NCI-H187 treated with DMSO at 0.1 percent for 48 hours (cell line): ENCODE data around the gene S1PR4.
"Not testable (repeated sequence)": the region's sequence is repeated elsewhere in the genome, so short reads cannot be mapped to it uniquely, and the experiment has no call there.

Experiments
- DNase-seq: peaks from one replicate; lab custom pipeline; 2025; lab: John Stamatoyannopoulos, UW

S1PR4 gene

DNA sequence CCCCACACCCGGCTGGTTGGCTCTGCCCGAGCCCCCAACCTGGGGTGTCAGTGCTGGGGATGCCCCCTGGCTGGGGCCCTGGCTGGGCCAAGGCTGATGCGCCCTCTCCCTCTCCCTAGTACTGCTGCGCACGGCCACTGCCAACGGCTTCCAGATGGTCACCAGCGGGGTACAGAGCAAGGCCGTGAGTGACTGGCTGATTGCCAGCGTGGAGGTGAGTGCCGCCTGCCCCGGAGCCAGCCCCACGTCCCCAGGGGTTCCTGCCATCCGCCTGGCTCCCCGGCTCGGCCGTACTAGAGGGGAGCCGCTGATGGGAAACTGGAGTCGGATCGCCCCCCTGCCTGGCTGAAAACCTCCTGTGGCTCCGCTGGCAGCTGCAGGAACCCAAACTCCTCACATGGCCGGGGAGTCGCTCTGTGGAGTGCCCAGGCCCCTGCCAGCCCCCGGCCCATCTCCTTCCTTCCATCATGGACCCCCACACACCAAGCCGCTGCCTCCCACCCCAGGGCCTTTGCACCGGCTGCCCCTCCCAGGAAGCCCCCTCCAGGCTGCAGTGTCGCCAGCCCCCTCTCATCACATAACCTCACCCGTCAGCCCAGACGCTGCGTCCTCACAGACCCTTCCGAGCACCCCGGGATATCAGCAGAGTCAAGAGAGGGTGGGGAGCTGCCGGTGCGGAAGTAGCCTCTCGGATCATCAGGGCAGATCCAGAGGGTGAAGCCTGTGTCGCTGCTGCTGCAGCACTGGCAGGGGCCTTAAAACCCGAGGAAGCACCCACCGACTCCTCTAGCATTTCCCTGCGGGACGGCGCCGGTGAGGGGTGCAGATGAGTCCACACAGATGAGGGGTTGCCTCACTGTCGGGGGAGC is 17.7 kb downstream of the S1PR4 start:
- no peak for DNase-seq

DNA sequence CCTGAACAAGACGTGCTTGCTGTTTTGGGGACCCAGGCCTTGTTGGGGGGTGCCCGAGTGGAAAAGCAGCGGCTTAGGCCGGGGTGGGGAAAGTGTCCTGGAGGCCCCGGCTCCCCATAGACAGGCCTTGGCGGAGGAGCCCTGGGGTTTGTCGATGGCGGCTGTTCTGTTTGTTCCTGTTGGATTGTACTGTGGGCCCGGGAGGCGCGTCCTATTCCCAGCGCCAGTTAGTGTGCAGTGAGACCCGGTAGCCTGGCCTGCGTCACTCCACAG is 18.3 kb downstream of the S1PR4 start:
- DNase-seq, result no peak

DNA sequence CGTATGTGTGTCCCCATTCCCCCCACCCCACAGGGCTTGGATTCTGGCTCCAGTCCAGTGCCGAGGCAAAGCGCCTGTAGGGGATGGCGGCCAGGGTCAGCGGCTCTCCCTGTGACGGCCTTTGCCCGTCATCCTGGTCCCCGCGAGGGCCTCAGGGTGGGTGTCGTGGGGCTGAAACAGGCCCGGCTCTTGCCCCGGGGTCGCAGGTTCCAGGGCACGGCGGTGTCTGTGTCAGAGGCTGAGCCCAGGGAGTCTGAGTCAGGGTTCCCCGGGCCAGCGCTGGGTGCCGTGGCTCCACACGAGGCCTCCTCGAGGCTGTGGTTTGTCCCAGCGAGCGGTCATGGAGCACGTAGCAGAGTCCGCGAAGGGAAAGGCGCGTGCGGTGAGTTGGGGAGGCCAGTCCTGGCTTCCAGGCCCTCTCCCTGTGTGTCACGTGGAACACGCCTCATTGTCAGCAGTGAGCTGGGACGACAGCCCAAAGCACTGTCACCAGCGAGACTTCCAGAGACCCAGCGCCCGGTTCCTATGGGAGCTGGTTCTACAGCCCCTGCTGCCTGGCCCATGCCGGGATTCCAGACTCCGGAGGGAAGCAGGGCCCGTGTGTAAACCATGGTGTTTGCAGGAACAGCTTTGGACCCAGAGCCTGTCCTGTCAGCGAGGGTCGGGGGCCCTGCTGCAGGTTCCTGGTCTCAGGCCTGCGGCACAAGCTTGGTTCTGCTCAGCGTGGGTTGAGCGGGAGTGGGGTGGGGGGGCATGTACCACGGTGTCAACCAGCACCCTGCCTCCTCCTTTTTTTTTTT is 20.5 kb downstream of the S1PR4 start:
- DNase-seq, result no peak

DNA sequence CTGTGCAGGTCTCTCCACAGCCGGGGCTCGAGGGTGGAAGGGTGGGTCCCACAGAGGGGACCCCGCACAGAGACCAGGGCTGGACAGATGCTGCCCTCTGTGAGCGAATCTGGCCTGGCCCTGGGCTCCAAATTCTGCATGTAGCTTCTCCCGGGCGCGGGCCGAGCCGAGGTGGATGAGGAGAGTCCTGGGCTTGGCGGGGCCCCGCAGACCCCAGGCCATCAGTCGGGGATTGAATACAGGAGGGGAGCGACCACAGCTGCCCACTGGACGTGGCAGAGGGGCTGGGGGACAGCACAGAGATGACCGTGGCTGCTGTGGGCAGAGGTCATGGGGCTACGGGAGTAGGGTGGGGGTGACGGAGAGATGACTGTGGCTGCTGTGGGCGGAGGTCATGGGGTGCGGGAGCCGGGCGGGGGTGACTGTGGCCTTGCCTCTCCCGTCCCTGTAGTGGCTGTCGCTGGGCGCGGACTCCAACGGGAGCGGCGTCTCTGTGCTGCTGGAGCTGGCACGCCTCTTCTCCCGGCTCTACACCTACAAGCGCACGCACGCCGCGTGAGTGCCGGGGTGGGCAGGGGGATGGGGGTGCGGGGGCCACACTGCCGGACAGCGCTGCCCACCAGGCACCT is 22.6 kb downstream of the S1PR4 start:
- DNase-seq, result no peak

DNA sequence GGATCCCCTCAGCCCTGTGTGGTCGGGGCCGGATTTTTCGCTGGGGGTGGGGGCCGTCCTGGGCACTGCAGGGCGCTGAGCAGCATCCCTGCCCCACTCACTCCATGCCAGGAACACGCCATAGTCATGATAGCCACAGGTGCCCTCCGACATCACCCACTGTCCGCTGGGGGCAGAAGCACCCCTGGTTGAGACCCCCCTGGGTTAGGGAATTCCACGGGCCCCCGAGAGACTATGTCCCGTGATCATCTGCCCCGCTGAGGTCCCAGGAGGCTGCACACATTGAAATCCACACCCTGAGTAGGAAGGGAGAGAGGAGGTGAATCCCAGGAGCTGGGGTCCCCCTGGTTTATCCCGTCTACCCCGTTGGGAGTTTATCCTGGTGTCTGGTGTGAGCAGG is 23.3 kb downstream of the S1PR4 start:
- no peak for DNase-seq

DNA sequence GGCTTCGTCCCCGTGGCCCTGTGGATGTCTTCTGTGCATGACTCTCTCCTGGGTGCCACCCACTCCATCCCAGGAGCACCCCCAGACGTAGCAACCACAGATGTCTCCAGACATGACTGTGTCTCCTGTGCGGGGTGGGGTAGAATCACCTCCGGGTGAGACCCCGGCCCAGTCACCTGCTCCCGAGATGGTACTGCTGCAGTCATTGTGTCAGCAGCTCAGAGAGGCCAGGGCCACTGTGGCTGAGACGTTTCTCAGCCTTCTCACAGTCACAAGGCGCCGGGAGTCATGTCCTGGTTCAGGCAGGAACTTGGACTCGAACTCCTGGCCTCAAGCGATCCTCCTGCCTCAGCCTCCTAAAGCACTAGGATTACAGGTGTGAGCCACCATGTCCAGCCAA is 23.8 kb downstream of the S1PR4 start:
- DNase-seq, result no peak

DNA sequence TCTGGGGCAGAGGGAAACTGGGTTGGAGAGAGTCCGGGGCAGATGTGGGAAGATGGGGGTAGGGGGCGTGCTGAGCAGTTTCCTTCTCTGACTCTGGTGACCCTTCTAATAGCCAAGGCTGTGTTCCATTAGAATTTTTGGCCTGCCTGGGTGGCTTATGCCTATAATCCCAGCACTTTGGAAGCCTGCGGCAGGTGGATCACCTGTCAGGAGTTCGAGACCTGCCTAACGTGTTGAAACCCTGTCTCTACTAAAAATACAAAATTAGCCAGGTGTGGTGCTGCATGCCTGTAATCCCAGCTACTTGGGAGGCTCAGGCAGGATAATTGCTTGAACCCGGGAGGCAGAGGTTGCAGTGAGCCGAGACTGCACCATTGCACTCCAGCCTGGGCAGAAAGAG is 24.3 kb downstream of the S1PR4 start:
- DNase-seq, result not testable (repeated sequence)

DNA sequence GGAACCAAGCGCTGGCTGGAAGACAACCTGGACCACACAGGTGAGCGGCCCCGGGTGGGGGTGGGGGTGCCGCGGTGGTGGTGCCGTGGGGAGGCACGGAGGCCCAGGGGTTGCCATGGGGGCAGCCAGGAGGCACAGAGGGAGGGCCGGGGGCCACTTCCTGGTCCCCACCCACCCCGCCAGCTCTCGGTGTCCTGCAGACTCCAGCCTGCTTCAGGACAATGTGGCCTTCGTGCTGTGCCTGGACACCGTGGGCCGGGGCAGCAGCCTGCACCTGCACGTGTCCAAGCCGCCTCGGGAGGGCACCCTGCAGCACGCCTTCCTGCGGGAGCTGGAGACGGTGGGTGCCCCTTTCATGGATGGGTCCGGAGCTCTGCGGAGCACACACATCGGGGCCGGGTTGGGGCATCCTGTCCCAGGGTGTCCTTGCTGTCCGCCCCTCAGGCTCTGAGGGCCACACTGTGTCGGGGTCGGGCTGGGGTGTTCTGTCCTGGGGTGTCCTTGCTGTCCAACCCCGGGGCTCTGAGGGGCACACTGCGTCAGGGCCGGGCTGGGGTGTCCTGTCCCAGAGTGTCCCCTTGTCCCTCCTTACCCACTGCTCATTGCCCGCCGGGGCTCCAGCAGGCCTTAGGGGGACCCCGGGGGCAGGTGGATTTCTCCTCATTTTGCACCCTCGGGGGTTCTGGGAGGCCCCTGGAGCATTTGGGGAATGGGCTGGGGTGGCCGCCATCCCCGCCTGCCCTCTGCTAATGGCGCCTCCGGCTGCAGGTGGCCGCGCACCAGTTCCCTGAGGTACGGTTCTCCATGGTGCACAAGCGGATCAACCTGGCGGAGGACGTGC is 25.5 kb downstream of the S1PR4 start:
- no peak for DNase-seq

DNA sequence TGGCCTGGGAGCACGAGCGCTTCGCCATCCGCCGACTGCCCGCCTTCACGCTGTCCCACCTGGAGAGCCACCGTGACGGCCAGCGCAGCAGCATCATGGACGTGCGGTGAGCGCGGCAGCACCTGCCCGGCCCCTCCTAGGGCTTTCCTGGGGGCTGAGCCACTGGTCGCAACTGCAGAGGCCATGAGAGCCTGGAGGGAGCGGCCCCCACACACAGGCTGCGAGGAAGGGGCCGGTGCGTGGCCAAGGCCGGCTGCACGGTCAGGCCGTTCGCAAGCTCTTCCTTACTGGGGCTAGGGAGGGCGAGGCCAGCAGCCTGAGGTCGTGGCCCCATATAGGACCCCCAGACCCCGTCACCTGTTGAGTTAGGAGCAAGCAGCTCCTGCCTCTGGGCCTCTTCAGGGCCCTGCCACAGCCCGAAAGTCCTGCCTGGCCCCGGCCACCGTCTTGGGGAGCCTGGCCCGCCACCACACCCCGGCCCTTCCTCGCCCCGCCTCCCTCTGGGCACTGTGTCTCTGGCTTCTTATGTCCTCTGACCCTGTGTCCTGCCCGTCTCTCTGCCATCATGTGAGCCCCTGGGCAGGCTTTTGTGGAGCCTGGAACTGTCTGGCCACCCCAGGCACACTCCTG is 26.2 kb downstream of the S1PR4 start:
- no peak for DNase-seq

DNA sequence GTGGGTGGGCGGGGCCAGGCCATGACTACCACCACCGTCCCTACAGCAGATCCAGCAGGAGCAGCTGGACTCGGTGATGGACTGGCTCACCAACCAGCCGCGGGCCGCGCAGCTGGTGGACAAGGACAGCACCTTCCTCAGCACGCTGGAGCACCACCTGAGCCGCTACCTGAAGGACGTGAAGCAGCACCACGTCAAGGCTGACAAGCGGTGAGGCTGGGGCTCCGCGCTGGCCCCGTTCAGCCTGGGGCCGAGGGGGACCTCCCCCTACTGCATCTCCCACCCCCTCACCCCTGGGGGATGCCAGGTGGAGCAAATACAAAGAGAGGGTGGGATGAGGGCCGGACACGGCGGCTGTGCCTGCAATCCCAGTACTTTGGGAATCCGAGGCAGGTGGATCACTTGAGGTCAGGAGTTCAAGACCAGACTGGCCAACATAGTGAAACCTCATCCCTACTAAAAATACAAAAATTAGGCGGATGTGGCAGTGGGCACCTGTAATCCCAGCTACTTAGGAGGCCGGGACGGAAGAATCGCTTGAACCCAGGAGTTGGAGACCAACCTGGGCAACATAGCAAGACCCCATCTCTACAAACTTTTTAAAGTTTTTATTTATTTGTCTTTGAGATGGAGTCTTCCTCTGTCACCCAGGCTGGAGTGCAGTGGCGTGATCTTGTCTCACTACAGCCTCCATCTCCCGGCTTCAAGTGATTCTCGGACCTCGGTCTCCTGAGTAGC is 27.8 kb downstream of the S1PR4 start:
- DNase-seq, result no peak

DNA sequence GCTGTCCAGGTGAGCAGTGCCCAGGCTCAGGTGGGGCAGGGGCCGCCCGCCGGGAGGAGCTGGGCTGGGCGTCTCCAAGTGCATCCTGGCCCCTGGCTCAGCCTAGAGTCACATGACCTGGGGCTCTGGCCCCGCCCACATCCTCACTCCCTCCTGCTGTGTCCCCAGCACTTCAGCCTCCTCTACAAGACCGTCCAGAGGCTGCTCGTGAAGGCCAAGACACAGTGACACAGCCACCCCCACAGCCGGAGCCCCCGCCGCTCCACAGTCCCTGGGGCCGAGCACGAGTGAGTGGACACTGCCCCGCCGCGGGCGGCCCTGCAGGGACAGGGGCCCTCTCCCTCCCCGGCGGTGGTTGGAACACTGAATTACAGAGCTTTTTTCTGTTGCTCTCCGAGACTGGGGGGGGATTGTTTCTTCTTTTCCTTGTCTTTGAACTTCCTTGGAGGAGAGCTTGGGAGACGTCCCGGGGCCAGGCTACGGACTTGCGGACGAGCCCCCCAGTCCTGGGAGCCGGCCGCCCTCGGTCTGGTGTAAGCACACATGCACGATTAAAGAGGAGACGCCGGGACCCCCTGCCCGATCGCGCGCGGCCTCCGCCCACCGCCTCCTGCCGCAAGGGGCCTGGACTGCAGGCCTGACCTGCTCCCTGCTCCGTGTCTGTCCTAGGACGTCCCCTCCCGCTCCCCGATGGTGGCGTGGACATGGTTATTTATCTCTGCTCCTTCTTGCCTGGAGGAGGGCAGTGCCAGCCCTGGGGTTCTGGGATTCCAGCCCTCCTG is 29.1 kb downstream of the S1PR4 start:
- no peak for DNase-seq

DNA sequence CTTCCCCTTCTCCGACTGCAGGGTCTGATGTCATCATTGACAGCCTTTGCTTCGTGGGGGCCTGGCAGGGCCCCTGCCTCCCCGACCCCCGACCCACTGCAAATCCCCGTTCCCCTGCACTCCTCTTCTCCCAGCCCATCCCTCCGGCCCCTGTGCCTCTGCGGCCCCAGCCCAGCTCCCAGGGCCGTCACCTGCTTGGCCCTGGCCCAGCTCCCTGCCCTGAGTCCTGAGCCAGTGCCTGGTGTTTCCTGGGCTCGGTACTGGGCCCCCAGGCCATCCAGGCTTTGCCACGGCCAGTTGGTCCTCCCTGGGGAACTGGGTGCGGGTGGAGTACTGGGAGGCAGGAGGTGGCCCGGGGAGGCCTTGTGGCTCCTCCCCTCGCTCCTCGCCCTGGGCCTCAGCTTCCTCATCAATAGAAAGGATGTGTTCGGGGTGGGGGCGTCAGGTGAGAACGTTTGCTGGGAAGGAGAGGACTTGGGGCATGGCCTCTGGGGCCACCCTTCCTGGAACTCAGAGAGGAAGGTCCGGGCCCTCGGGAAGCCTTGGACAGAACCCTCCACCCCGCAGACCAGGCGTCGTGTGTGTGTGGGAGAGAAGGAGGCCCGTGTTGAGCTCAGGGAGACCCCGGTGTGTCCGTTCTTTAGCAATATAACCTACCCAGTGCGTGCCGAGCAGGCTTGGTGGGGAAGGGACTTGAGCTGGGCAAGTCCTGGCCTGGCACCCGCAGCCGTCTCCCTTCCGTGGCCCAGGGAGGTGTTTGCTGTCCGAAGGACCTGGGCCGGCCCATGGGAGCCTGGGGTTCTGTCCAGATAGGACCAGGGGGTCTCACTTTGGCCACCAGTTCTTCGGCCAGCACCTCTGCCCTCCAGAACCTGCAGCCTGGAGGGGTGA is 30.0 kb downstream of the S1PR4 start:
- no peak for DNase-seq

DNA sequence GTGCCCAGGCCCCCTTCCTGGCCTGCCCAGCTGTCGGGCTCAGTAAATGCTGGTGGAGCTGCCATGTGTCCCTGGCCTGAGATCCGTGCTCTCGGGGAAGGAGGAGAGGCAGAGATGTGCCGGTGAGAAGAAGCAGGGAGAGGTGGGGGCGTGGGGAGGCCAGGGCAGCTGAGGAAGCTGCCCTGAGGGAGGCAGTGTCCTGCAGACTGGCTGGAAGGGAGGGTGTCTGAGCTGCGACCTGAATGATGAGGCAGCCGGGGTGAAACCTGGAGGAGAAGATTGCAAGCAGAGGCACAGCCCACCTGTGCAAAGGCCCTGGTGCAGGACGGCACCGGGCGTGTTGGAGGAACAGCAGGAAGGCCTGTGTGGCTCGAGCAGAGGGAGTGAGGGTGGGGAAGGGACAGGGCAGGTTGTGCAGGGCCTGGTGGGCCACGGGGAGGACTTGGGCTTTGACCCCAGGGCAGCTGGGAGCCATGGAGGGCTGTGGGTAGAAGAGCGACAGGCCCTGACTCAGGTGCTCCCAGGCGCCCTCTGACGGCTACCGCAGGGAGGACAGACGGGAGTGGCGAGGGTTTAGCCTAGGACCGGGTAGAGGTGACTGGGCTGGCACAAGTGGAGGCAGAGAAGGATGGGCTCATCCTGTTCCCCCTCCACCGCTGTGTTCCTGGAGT is 31.9 kb downstream of the S1PR4 start:
- DNase-seq, result no peak

DNA sequence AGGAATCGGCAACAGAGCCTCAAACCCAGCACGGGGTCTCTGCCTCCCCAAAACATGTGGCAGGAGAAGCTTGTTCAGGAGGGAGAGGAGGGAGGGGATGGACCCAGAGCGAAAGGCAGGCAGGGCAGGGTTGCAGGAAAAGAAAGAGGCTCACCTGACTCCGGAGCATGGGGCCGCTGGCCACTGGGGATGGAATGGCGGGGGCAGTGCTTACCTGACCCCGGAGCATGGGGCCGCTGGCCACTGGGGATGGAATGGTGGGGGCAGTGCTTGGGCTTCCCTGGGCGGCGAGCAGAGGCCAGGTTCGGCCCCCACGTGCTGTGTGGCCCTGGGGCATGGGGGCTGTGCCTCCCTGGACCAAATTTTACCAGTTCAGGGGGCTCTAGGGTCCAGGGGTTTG is 32.6 kb downstream of the S1PR4 start:
- no peak for DNase-seq

DNA sequence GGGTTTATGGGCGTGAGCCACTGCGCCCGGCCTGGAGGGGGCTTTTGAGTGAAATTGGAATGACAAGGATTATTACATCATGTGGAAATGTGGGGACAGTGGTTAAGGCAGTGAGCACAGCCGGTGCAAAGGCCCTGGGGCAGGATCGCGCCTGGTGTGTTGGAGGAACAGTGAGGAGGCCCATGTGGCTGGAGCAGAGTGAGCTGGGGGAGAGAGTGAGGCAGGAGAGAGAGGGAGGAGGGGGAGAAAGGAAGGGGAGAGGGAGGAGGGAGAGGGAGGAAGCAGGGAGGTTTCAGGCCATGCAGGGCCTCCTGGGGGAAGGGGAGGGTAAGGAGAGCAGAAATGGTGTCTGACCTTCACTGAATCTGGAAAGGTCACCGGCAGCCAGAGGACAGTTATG is 34.6 kb downstream of the S1PR4 start:
- DNase-seq, result no peak

DNA sequence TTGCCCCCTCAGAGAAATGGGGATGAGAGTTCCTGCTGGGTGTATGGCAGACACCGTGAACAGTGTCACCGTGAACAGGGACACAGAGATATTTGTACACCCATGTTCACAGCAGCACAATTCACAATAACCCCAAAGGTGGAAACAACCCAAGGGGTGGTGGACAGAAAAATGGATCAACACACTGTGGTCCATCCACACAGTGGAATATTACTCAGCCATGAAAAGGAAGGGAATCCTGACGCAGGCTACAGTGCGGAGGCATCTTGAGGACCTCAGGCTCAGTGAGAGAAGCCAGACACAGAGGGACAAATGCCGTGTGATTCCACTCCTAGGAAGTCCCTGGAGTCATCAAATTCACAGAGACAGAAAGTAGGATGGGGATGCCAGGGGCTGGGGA is 38.3 kb downstream of the S1PR4 start:
- DNase-seq, result no peak

DNA sequence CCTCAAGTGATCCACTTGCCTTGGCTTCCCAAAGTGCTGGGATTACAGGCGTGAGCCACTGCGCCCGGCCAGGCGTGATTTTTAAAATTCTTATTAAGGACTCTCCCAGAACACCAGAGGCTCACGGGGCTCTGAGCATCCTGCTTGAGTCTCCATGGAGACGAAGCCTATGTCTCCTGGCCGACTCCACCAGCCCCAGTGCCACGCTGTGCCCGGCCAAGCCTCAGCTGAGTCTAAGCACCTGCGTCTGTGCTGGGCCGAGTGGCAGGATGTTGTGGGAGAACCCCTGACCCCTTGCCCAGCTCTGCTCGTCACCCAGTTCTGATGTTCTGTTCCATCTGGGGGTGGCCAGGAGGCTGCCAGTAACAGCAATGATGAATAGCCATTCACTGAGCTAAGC is 42.0 kb downstream of the S1PR4 start:
- no peak for DNase-seq

DNA sequence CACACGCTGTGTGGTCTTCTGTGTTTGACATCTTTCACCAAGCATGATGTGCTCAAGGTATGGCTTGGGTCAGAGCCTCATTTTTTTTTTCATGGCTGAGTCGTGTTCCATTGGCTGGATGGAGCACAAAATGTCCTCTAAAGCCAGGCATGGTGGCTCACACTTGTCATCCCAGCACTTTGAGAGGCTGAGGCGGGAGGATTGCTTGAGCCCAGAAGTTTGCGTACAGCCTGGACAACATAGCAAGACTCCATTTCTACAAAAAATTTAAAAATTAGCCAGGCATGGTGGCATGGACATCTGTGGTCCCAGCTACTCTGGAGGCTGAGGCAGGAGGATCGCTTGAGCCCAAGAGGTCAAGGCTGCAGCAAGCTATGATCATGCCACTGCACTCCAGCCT is 43.0 kb downstream of the S1PR4 start:
- DNase-seq, result not testable (repeated sequence)

DNA sequence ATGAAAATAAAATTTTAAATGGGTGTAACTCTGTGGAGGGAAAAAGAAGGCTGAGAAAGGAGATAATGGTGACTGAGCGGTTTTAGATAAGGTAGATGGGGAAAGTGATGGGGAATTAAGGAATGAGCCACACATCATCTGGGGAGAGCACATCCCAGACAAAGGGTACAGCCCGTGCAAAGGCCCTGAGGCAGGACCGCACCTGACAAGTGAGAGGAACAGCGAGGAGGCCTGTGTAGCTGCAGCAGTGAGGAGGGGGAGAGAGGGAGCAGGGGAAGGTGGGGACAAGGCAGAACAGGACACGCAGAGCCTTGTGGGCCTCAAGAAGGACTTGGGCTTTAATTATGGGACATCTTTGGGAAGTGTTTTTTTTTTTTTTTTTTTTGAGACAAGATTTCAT is 44.1 kb downstream of the S1PR4 start:
- no peak for DNase-seq
